ENCODE results near the gene SPATA16. TPM values are rescaled to one million over a fixed set of nuclear protein-coding genes. Genes with fewer than 3 reads are reported as not detected.

Gene SPATA16
- total and polyA plus RNA-seq, 8 donors, result not detected

DNA sequence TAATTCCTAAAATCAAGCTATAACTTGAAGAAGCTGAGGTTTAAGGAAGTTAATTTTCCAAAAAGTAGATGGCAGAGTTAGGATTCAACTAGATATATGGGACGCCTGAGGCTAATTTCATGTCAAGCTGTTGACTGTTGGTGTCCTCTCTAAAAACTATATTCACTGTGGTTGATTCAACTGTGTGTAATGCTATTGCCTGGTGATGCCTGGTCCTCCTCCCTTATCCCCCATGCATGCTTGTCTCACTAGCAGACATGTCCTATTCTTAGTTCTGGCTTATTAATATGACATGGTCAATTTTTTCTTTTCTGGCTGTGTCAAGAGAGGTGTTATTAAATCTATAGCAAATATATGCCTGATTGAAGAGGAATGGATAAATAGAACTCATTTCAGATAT lies 156.1 kb downstream of the SPATA16 start:
- no peak for DNase-seq
- TF ChIP-seq, protein P1, sequence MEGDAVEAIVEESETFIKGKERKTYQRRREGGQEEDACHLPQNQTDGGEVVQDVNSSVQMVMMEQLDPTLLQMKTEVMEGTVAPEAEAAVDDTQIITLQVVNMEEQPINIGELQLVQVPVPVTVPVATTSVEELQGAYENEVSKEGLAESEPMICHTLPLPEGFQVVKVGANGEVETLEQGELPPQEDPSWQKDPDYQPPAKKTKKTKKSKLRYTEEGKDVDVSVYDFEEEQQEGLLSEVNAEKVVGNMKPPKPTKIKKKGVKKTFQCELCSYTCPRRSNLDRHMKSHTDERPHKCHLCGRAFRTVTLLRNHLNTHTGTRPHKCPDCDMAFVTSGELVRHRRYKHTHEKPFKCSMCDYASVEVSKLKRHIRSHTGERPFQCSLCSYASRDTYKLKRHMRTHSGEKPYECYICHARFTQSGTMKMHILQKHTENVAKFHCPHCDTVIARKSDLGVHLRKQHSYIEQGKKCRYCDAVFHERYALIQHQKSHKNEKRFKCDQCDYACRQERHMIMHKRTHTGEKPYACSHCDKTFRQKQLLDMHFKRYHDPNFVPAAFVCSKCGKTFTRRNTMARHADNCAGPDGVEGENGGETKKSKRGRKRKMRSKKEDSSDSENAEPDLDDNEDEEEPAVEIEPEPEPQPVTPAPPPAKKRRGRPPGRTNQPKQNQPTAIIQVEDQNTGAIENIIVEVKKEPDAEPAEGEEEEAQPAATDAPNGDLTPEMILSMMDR (IDR thresholded peaks at IDR 0.05), result no peak
- no peak for TF ChIP-seq POLR2AphosphoS5 (IDR thresholded peaks at IDR 0.05)
- no peak for TF ChIP-seq EP300 (IDR thresholded peaks at IDR 0.05)
- no peak for TF ChIP-seq POLR2A (IDR thresholded peaks at IDR 0.05)
- no peaks in the 10 kb centered on the region for H3K9me3 ChIP-seq
- intact Hi-C loops (cut with DNase I; ENCODE audit: low total_unique reads), result no loop called here
- 95 to 100% (median 97%) methylated on average over 1 of the region's 1 CpG for WGBS, 5 donors
- no peaks in the 10 kb centered on the region for H3K36me3 ChIP-seq
- H3K4me3 ChIP-seq, result no peak overlapping the region
- H3K4me1 ChIP-seq, result no peaks in the 10 kb centered on the region
- H3K27me3 ChIP-seq, result no peaks in the 10 kb centered on the region
- no peak overlapping the region for H3K27ac ChIP-seq

DNA sequence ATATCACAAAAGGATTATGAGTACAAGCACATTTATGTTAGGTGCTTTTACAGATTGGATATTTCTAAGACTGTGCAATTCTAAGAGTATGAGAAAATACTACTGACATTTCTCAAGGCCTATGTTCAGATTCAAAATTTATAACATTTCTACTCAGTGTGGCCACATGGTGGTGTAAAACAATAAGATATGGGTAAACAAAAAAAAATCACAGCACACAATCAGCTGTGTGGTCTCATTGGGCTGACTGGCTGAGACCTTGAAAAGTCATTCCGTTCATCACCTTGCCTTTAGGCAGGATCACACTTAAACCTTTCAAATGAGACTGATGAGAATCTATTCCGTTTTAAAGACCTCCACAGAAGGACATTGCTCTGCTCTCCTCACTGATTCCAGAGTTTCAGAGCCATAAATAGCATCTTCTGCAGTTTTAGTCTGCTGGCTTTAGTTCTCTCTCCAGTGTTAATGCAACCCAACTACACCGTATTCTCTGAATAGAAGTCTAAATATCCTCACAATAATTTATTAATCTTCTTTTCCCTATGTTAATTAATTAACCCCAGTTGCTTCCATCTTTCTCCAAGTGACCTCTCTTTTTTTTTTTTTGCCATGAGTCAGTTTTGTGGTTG lies 158.2 kb downstream of the SPATA16 start:
- Histone ChIP-seq H3K27me3 (no peaks in the 10 kb centered on the region), H3K4me1 (no peaks in the 10 kb centered on the region), H3K36me3 (no peaks in the 10 kb centered on the region), H3K9me3 (no peaks in the 10 kb centered on the region), H3K4me3 (no peak overlapping the region), H3K27ac (no peak overlapping the region)
- TF ChIP-seq POLR2AphosphoS5 (IDR thresholded peaks at IDR 0.05) (no peak), EP300 (IDR thresholded peaks at IDR 0.05) (no peak), POLR2A (IDR thresholded peaks at IDR 0.05) (no peak)
- TF ChIP-seq, protein P1 (IDR thresholded peaks at IDR 0.05), result no peak
- peak in 1 of 2 donors; percentile 21 for DNase-seq
- intact Hi-C loops (cut with DNase I; ENCODE audit: low total_unique reads), result no loop called here
- 58 to 73% (median 69%) methylated on average over 3 of the region's 3 CpGs for WGBS, 5 donors

DNA sequence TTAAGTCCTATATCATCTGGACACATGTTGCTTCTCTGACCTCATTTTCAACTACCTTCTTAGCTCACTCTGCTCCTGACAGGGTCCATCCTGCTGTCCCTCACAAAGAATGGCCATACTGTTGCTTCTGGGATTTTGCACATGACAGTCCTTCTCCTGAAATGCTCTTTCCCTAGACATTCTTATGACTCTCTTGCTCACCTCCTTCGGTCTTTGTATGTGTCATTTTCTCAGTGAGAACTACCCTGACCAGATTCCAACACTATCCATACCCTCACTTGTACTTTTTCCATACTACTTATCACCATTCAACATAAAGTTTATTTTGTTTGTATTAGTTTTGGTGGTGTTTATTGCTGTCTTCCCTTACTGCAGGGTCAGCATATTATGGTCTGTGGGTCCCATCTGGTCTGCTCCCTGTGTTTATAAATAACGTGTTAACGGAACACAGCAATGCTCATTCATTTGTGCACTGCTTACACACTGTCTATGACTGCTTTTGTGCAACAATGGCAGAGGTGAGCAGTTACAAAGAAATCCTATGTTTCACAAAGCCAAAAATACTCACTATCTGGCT lies 159.5 kb downstream of the SPATA16 start:
- Histone ChIP-seq H3K36me3 (no peaks in the 10 kb centered on the region), H3K27ac (no peak overlapping the region), H3K4me3 (no peak overlapping the region), H3K4me1 (no peaks in the 10 kb centered on the region), H3K9me3 (no peaks in the 10 kb centered on the region), H3K27me3 (no peaks in the 10 kb centered on the region)
- no peak for TF ChIP-seq EP300 (IDR thresholded peaks at IDR 0.05)
- TF ChIP-seq, protein P1 (IDR thresholded peaks at IDR 0.05), result no peak
- no peak for TF ChIP-seq POLR2AphosphoS5 (IDR thresholded peaks at IDR 0.05)
- no peak for TF ChIP-seq POLR2A (IDR thresholded peaks at IDR 0.05)
- intact Hi-C loops (cut with DNase I; ENCODE audit: low total_unique reads), result no loop called here
- no peak for DNase-seq
- WGBS, 5 donors, result 66 to 91% (median 74%) methylated on average over 3 of the region's 3 CpGs

DNA sequence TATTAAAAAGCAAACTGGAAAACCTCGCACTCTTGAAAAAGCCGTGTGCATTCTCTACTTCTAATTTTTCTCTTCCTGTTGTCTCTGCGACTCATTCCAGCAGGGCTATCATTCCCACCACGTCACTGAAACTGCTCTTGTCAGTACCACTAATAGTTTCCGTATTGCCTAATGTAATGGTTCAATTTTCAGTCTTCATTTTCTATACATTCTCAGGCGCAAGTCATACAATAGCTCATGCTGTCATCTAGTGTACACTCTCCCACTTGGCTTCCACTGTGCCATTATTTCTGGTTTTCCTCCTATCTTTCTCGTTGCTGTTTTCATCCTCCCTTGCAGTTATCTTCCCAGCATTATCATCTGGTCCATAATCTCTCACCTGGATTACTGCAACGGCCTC lies 160.2 kb downstream of the SPATA16 start:
- H3K4me1 ChIP-seq, result no peaks in the 10 kb centered on the region
- intact Hi-C loops (cut with DNase I; ENCODE audit: low total_unique reads), result no loop called here
- no peaks in the 10 kb centered on the region for H3K36me3 ChIP-seq
- no peak overlapping the region for H3K27ac ChIP-seq
- H3K27me3 ChIP-seq, result no peaks in the 10 kb centered on the region
- H3K9me3 ChIP-seq, result no peaks in the 10 kb centered on the region
- H3K4me3 ChIP-seq, result no peak overlapping the region
- DNase-seq, result no peak
- TF ChIP-seq POLR2AphosphoS5 (IDR thresholded peaks at IDR 0.05), result no peak
- no peak for TF ChIP-seq POLR2A (IDR thresholded peaks at IDR 0.05)
- no peak for TF ChIP-seq EP300 (IDR thresholded peaks at IDR 0.05)
- TF ChIP-seq, protein P1 (IDR thresholded peaks at IDR 0.05), result no peak
- 77 to 86% (median 80%) methylated on average over 8 of the region's 8 CpGs for WGBS, 5 donors
